Tibial nerve (tissue), 4 donors: ENCODE measurements around the gene DCPS.
"Not testable (repeated sequence)": the region's sequence is repeated elsewhere in the genome, so short reads cannot be mapped to it uniquely, and the experiment has no call there.

Experiments
- EP300 ChIP-seq, 2 donors: sonication (generic); formaldehyde crosslinking; IDR thresholded peaks; one replicate each; pipeline ENCODE4 v1.6.1; 2017; ENCODE audit warnings: antibody characterized with exemption in 2 of 2, mild to moderate bottlenecking in 1 of 2
- POLR2A ChIP-seq, 2 donors: fragments of 450-650 bp; IDR thresholded peaks; one replicate each; pipeline ENCODE4 v1.6.1; 2017; ENCODE audit warnings: antibody characterized with exemption in 2 of 2, mild to moderate bottlenecking in 2 of 2, moderate library complexity in 2 of 2
- TF ChIP-seq, protein P1 (sequence below), 5 experiments: fragments of 200-600 bp in 3 of 5; fragments of 450-650 bp in 2 of 5; sonication (generic) in 3 of 5; IDR thresholded peaks; one replicate each; pipeline ENCODE4 v1.5.1; 2016 to 2019; ENCODE audit warnings: antibody characterized with exemption in 5 of 5, mild to moderate bottlenecking in 3 of 5, moderate library complexity in 2 of 5

- TF ChIP-seq, protein P1, sequence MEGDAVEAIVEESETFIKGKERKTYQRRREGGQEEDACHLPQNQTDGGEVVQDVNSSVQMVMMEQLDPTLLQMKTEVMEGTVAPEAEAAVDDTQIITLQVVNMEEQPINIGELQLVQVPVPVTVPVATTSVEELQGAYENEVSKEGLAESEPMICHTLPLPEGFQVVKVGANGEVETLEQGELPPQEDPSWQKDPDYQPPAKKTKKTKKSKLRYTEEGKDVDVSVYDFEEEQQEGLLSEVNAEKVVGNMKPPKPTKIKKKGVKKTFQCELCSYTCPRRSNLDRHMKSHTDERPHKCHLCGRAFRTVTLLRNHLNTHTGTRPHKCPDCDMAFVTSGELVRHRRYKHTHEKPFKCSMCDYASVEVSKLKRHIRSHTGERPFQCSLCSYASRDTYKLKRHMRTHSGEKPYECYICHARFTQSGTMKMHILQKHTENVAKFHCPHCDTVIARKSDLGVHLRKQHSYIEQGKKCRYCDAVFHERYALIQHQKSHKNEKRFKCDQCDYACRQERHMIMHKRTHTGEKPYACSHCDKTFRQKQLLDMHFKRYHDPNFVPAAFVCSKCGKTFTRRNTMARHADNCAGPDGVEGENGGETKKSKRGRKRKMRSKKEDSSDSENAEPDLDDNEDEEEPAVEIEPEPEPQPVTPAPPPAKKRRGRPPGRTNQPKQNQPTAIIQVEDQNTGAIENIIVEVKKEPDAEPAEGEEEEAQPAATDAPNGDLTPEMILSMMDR (IDR thresholded peaks at IDR 0.05) = not testable (repeated sequence)
- not testable (repeated sequence) for TF ChIP-seq POLR2A, EP300 (IDR thresholded peaks at IDR 0.05)
Measured at GRCh38 chr11:126364735-126365134, 60.9 kb downstream of the DCPS start.
